GM19351 (cell line): ENCODE results near the gene SH2D4B.

Source experiments
- ATAC-seq: cut with Tn5 transposase; IDR thresholded peaks from one replicate; pipeline ENCODE4 v1.9.1; 2021; ENCODE audit warnings: mild to moderate bottlenecking, moderate library complexity; ENCODE audit not compliant: unreplicated experiment

Gene SH2D4B

DNA sequence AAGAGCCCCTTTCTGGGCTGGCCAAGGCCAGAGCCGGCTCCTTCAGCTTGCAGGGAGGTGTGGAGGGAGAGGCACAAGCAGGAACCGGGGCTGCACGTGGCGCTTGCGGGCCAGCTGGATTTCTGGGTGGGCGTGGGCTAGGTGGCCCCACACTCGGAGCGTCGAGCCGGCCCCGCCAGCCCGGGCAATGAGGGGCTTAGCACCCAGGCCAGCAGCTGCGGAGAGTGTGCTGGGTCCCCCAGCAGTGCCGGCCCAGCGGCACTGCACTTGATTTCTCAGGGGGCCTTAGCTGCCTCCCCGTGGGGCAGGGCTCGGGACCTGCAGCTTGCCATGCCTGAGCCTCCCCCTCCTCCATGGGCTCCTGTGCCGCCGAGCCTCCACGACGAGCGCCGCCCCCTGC lies 48.1 kb downstream of the SH2D4B start:
- no peak for ATAC-seq

GRCh38 chr10:80588546-80588945 lies 50.8 kb downstream of the SH2D4B start:
- no peak for ATAC-seq

GRCh38 chr10:80589726-80590373 lies 52.1 kb downstream of the SH2D4B start:
- ATAC-seq = peak; percentile 93

DNA sequence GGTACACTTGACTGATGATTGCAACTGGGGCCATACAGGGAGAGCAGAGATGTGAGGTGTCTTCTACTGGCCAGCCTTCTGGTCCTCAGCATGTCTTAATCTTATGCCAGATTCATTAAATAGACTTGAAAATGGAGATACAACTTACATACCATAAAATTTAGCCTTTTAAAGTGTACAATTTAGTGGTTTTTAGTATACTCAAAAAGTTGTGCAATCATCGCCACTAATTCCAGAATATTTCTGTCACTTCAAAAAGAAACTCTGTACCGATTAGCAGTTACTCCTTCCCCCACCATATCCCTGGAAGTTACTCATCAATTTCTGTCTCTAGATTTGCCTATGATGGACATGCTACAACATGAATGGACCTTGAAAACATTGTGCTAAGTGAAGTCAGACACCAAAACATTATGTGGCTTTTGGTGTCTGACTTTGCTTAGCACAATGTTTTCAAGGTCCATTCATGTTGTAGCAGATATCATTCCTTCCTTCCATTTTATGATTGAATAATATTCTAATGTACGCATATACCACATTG lies 53.0 kb downstream of the SH2D4B start:
- ATAC-seq = no peak

GRCh38 chr10:80596391-80597257 lies 58.9 kb downstream of the SH2D4B start:
- no peak for ATAC-seq

- peak; percentile 62 for ATAC-seq
Measured at GRCh38 chr10:80598084-80598798, 60.5 kb downstream of the SH2D4B start.

DNA sequence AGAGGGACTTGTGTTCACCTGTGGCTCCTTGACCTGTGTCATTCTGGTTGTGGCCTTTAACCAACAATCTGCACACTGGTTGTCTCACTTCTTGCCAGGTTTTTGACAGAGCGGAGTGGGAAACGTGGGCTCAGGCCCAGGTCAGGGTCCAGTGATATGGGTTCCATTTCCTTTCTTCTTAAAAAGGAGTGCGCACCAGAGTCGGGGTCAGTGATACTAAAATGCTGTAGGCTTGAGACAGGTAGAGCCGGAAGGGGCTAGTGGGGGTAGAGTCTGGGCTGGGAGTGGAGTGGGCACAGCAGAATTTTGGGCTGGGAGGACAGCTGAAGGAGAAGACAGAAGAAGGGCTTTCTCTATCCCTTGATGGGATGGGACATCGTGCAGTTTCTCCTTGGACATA lies 61.2 kb downstream of the SH2D4B start:
- no peak for ATAC-seq

GRCh38 chr10:80599424-80599847 lies 61.7 kb downstream of the SH2D4B start:
- peak; percentile 79 for ATAC-seq

GRCh38 chr10:80600256-80600655 lies 62.6 kb downstream of the SH2D4B start:
- ATAC-seq = no peak

- no peak for ATAC-seq
Measured at GRCh38 chr10:80602881-80603280, 65.2 kb downstream of the SH2D4B start.

DNA sequence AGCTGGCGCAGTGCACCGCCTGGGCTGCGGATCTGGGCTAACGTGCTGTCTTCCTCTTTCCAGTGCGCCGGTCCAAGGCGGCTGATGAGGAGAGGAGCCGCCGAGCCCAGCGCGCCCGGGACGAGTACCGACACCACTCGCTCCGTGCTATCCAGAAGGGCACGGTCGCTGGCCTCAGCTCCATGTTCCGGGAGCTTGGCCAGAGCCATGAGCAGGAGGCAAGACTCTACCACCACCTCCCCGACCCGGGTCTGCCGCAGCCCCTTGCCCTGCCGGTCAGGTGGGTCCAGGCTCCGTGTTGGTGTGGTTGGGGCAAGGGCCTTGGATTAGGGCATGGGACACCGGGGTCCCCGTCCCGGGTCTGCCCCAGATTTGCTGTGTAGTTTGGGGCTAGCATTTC lies 65.8 kb downstream of the SH2D4B start:
- ATAC-seq = no peak

- no peak for ATAC-seq
Measured at GRCh38 chr10:80608706-80609105, 71.0 kb downstream of the SH2D4B start.

- ATAC-seq = no peak
Measured at GRCh38 chr10:80609331-80609730, 71.6 kb downstream of the SH2D4B start.

DNA sequence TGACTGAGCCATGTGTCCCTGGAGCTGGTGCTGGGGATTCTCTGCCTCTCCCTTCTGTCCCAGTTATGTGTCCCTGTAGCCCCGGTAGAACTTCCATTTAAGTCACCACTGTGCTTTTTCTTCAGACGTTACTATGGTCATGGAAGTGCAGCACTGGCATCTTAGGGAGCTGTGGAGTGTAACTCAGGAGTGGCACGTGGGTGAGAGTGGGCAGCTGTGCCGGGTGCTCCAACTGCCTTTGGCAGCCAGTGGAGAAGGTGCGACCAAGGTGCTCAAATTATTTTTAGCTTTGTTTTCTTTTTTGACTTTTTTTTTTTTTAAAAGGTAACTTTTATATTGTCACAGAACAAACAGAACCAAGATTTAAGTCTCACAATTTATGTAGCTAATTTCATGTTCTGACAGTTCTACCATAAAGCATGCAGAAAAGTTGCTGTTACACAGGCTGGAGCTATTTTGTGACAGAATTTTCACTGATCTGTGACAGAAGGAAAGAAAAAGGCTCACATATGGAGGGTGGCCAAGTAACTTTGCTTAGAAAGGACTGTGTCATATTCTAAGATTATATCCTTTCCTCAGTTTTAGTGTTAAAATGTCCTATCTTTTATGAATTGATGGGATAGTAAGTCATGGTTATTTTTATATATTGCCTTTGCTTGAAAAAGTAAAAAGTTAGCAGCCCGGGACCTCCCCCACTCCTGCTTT lies 73.9 kb downstream of the SH2D4B start:
- no peak for ATAC-seq

DNA sequence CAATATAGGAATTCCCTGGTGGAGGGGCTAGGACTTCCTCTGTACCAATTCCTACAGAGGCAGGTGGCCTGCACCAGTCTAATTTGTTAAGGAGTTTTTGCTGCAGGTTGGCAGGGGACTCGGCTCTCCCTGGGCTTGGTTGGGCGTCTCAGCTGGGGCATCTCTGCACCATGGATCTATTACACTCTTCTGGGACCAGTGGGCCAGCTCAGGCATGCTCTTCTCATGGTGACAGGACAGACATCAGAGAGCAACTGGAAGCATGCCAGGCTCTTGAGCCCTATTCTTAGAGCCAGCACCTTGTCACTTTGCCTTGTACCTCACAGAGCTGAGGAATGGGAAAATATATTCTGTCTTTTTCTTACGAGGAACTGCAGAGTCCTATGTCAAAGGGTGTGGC lies 74.6 kb downstream of the SH2D4B start:
- no peak for ATAC-seq

DNA sequence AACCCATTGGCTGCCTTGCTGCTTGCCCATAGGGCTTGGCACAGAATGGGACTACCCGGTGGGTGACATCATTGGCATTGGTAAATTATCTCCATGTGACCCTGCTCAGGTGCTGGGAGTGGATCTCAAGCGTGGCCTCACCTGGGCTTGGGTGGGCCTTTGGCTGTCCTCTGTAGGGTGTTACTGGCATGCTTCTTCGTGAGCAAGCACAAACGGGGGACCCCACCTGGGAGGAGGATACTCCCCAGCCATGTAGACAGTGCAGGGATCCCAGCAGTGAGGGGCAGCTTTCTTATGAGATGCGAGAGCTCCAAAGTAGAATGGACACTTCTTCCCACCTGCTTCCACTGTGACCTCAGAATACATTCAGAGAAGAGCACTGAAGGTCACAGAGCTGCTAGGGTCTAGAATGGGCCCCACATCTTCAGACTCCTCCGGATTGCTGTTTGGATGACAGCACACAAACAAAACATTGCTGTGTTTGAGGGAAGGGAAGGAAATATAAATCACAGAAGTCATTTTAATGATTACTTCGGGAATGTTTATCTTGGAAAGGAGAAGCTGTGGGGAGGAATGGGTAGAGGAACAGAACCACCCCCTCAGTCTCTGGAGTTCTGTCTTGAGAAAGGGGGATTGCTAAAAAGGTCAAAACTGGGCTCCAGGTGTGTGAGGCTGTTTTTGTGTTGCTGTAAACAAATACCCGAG lies 75.9 kb downstream of the SH2D4B start:
- no peak for ATAC-seq

DNA sequence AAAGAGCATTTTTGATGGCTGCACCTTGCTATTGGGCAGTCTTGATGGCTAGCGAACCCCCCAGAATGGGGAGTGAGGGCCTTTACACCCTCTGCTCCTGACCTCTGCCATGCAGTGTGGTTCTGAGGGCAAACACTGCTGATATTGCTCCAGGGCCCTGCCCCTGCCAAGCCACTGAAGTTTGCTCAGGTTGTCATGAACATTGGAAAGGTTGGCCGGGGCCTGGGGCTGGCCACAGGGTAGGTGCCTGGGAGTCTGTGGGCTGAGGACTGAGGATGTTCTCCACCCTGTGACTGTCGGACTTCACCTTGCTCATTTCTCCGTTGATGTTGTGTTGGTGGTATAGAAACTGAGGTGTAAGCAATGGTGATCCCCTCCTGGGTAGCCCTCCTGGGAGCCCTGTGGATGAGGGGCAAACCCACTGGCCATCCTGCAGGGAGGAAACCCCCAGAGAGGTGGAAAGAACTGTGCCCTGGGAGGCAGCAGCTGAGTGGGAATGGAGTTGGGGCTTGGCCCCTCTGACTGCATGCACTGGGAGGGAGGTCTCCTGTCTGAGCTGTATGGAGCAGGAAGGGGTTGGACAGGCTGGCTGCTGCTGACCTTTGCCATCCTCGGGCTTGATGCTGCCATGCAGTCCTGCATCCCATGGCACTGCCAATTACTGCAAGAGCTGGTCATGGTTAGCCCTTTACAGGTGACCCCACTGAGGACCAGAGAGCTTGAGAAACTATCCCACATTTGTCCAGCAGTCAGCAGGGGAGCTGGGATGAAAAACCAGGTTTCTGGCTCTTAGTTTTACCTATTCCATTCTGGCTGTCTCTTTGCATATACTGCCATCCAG lies 77.1 kb downstream of the SH2D4B start:
- ATAC-seq = no peak

DNA sequence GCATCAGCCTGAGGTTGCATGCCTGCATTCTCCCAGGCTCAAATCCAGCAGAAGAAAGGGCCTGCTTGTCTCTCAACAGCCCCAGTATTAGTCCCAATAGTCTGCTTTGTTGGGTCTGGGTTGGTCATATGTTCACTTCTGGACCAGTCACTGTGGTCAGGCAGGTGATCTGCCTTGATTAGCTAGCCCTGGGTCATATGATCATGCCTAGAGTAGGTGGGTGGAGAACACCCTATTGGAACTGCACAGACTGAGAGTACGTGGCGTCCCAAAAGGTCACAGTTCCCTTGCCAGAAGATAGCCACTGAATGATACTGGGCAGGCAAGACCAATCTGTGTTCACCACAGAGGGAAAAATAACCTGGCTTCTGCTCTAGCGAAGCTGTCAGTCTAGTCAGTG lies 80.1 kb downstream of the SH2D4B start:
- ATAC-seq = no peak

- ATAC-seq = no peak
Measured at GRCh38 chr10:80619036-80619435, 81.3 kb downstream of the SH2D4B start.
